ENCODE results near the gene EHMT1.

DNA sequence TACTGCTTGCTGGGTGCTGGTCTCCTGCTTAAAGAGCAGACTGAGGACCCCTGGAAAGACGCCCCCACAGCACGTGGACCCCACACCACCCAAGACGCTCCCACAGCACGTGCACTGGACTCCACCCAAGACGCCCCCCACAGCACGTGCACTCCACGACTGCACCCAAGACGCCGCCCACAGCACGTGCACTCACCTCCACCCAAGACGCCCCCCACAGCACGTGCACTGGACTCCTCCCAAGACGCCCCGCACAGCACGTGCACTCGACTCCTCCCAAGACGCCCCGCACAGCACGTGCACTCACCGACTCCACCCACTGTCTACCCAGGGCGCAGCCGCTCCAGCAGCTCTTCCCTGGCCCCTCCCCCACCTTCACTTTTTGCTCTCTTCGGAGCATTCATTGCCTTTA is 50.5 kb downstream of the EHMT1 start:
- TF ChIP-seq EZH2 (IDR thresholded peaks at IDR 0.05; ENCODE audit: low read depth, unreplicated experiment) (no peak), CTCF (conservative IDR thresholded peaks at IDR 0.05; ENCODE audit: low read depth in 2 of 2) (0 out of 4 replicates have a peak, but pooled peaks of 1 of the 2 experiments have one; percentile 5), ZNF331 (CRISPR knock-in tag; IDR thresholded peaks at IDR 0.05; ENCODE audit: low read depth) (no peak)
